GM23338 (cell line): ENCODE measurements around the gene EMD. TPM values are rescaled to one million over a fixed set of nuclear protein-coding genes. Genes with fewer than 3 reads are reported as not detected.
A peak's percentile ranks its signal among the peaks of the same experiment; 100 is the strongest.

ENCODE experiments used
- ATAC-seq: fragments of 200-7000 bp; cut with Tn5 transposase; 3 replicates; pipeline ENCODE4 v1.9.1; 2020
- DNase-seq: peaks from one replicate; pipeline ENCODE4 v3.0.0-alpha.2; 2015; ENCODE audit warnings: low spot score
- H2AFZ ChIP-seq: fragments of 200-600 bp; sonication (generic); 2 replicates; pipeline ENCODE4 v1.8.0; 2016; ENCODE audit warnings: antibody characterized with exemption, mild to moderate bottlenecking, moderate library complexity
- H3F3A ChIP-seq: fragments of 200-600 bp; sonication (generic); replicated peaks from 2 replicates; pipeline ENCODE4 v1.8.0; 2017; ENCODE audit warnings: antibody characterized with exemption, mixed run types, low read depth
- H3K27ac ChIP-seq: fragments of 200-600 bp; sonication (generic); 2 replicates; pipeline ENCODE4 v1.6.1; 2016; ENCODE audit warnings: low read depth
- H3K27me3 ChIP-seq: fragments of 200-600 bp; sonication (generic); 2 replicates; pipeline ENCODE4 v1.8.0; 2016; ENCODE audit warnings: mild to moderate bottlenecking, mixed run types, moderate library complexity; ENCODE audit not compliant: insufficient read depth
- H3K36me3 ChIP-seq: fragments of 200-600 bp; sonication (generic); 2 replicates; pipeline ENCODE4 v1.8.0; 2016; ENCODE audit warnings: mild to moderate bottlenecking; ENCODE audit not compliant: insufficient read depth
- H3K4me1 ChIP-seq: fragments of 200-600 bp; sonication (generic); 2 replicates; pipeline ENCODE4 v1.8.0; 2016; ENCODE audit warnings: mild to moderate bottlenecking, moderate library complexity; ENCODE audit not compliant: insufficient read depth
- H3K4me2 ChIP-seq: fragments of 200-600 bp; sonication (generic); 2 replicates; pipeline ENCODE4 v1.7.1; 2017; ENCODE audit warnings: mixed run types
- H3K4me3 ChIP-seq: fragments of 200-600 bp; sonication (generic); 2 replicates; pipeline ENCODE4 v1.6.1; 2016; ENCODE audit warnings: mixed run types
- H3K79me2 ChIP-seq: fragments of 200-600 bp; sonication (generic); replicated peaks from 2 replicates; pipeline ENCODE4 v1.8.0; 2017; ENCODE audit warnings: mild to moderate bottlenecking; ENCODE audit not compliant: insufficient read depth
- H3K9me2 ChIP-seq: fragments of 200-600 bp; sonication (generic); 2 replicates; pipeline ENCODE4 v1.8.0; 2017; ENCODE audit not compliant: insufficient read depth
- H4K20me1 ChIP-seq: fragments of 200-600 bp; sonication (generic); replicated peaks from 2 replicates; pipeline ENCODE4 v1.8.0; 2017; ENCODE audit warnings: mild to moderate bottlenecking; ENCODE audit not compliant: insufficient read depth
- H3K27ac Mint-ChIP-seq: 2 replicates; pipeline ENCODE4 v1.8.0; 2020; ENCODE audit warnings: inconsistent platforms, mild to moderate bottlenecking, moderate library complexity, mixed read lengths
- H3K27me3 Mint-ChIP-seq: 3 replicates; pipeline ENCODE4 v1.8.0; 2022; ENCODE audit warnings: low read depth, mild to moderate bottlenecking, moderate library complexity, mixed read lengths, inconsistent platforms; ENCODE audit not compliant: insufficient read depth, poor library complexity
- H3K36me3 Mint-ChIP-seq: 3 replicates; pipeline ENCODE4 v1.8.0; 2021; ENCODE audit warnings: low read depth, mild to moderate bottlenecking, inconsistent platforms, moderate library complexity, mixed read lengths
- H3K4me1 Mint-ChIP-seq: 3 replicates; pipeline ENCODE4 v1.8.0; 2020; ENCODE audit warnings: mild to moderate bottlenecking, inconsistent platforms, mixed read lengths
- H3K4me3 Mint-ChIP-seq: 3 replicates; pipeline ENCODE4 v1.8.0; 2021; ENCODE audit warnings: moderate library complexity, mild to moderate bottlenecking, inconsistent platforms, mixed read lengths
- H3K9me3 Mint-ChIP-seq: 3 replicates; pipeline ENCODE4 v1.8.0; 2020; ENCODE audit warnings: moderate library complexity, mild to moderate bottlenecking, inconsistent platforms, mixed read lengths
- CREB1 ChIP-seq: fragments of 250-450 bp; sonication (Bioruptor Pico); IDR thresholded peaks from 2 replicates; pipeline ENCODE4 v1.5.0; 2020; ENCODE audit warnings: low read depth, mild to moderate bottlenecking, moderate library complexity
- ETS1 ChIP-seq: IDR thresholded peaks from 2 replicates; pipeline ENCODE4 v1.6.1; 2016; ENCODE audit warnings: antibody characterized with exemption
- EZH2 ChIP-seq: fragments of 200-600 bp; sonication (generic); IDR thresholded peaks from one replicate; pipeline ENCODE4 v1.8.0; 2017; ENCODE audit warnings: antibody characterized with exemption, mild to moderate bottlenecking, low read depth; ENCODE audit not compliant: unreplicated experiment
- EZH2phosphoT487 ChIP-seq: fragments of 200-600 bp; sonication (generic); IDR thresholded peaks from one replicate; pipeline ENCODE4 v1.8.1; 2018; ENCODE audit warnings: antibody characterized with exemption; ENCODE audit not compliant: unreplicated experiment
- JUNB ChIP-seq: IDR thresholded peaks from one replicate; pipeline ENCODE4 v1.6.1; 2016; ENCODE audit warnings: antibody characterized with exemption; ENCODE audit not compliant: unreplicated experiment
- NANOG ChIP-seq: IDR thresholded peaks from 2 replicates; pipeline ENCODE4 v1.6.1; 2016; ENCODE audit warnings: antibody characterized with exemption, borderline replicate concordance
- POLR2AphosphoS5 ChIP-seq: IDR thresholded peaks from 2 replicates; pipeline ENCODE4 v1.6.1; 2016; ENCODE audit warnings: antibody characterized with exemption, low read depth
- REST ChIP-seq: IDR thresholded peaks from one replicate; pipeline ENCODE4 v1.6.1; 2018; ENCODE audit warnings: antibody characterized with exemption; ENCODE audit not compliant: unreplicated experiment
- STAT1 ChIP-seq: IDR thresholded peaks from one replicate; pipeline ENCODE4 v1.6.1; 2016; ENCODE audit warnings: antibody characterized with exemption; ENCODE audit not compliant: unreplicated experiment
- ZNF114 ChIP-seq: fragments of 250-450 bp; sonication (Bioruptor Pico); IDR thresholded peaks from 2 replicates; pipeline ENCODE4 v1.5.0; 2020; ENCODE audit warnings: mild to moderate bottlenecking, moderate library complexity
- ZNF331 ChIP-seq: fragments of 250-450 bp; sonication (Bioruptor Pico); IDR thresholded peaks from 2 replicates; pipeline ENCODE4 v1.5.0; 2020; ENCODE audit warnings: low read depth, mild to moderate bottlenecking, moderate library complexity
- polyA plus RNA-seq: library from polyadenylated mRNA; unstranded; fragments of >200 nt; fragmentation: Nextera tagmentation; extraction: Ambion mirVana; gene quantifications from 2 replicates; pipeline ENCODE4 v1.2.1, GENCODE V29; 2016
- total RNA-seq: library from RNA; depleted of rRNA; stranded (reverse); fragments of >200 nt; shearing (Covaris generic); gene quantifications from 2 replicates; pipeline ENCODE4 v1.2.3, GENCODE V29; 2014
- TF ChIP-seq, protein P1 (sequence below), 2 experiments: fragments of 200-600 bp in 1 of 2; sonication (generic) in 1 of 2; conservative IDR thresholded peaks; 2 replicates each; pipeline versions ENCODE4 v1.5.1 to v1.6.1; 2016 to 2017; ENCODE audit warnings: antibody characterized with exemption in 2 of 2, low read depth in 2 of 2, mild to moderate bottlenecking in 2 of 2, moderate library complexity in 1 of 2

EMD gene
- total and polyA plus RNA-seq, 2 experiments from 2014 or later: 74.2 to 78.6 TPM

DNA sequence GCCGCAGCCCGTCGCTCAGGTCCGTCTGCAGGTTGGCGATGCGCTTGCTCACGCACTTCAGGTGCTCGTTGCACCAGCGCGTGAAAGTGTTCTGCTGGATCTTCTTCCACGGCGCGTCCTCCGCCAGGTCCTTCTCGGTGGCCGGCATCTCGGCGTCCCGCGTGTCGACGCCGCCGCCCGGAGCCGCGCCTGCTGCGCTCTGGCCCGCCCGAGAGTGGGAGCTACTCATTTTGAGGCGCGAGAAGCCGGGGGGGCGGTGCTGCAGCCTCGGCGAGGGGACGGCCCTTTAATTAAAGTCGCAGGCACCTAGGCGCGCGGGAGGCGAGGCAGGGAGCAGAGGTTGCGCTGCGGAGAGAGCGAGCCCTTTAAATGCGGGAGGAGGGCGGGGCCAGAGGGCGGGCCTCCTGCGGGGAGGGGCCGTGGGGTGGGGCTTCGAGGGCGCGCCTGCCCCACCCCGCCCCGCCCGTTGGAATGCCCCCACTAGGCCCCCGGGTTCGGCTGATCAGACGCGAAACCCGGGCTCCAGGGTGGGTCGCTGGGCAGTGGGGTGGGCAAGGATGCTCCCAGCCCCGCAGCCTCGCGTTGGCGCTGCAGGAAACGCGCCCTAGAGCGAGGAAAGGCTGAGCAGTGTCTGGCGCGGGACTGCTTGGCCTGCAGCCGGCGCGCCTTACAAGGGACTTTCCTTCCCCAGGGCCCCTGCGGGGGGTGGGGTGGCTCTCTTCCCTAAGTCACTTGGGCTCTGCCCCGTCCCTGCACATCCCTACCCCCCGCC lies 7.9 kb upstream of the EMD start:
- Mint-ChIP-seq H3K27me3 (peaks cover 20% of the 10 kb centered on the region), H3K27ac (peak overlapping the region; percentile 90; the same call in 1 of the 2 replicates), H3K36me3 (peaks cover 35% of the 10 kb centered on the region), H3K4me3 (peak overlapping the region; percentile 81), H3K9me3 (peaks cover 5% of the 10 kb centered on the region; the same call in 2 of the 3 replicates), H3K4me1 (peaks cover 6% of the 10 kb centered on the region; the same call in 1 of the 3 replicates)
- peaks cover 43% of the 10 kb centered on the region for H3K79me2 ChIP-seq
- ATAC-seq: peak; percentile 28
- H3K36me3 ChIP-seq: no peaks in the 10 kb centered on the region
- peak; percentile 92 for DNase-seq
- H2AFZ ChIP-seq: no peak overlapping the region
- H3K9me2 ChIP-seq: no peaks in the 10 kb centered on the region
- H3K4me2 ChIP-seq: peak overlapping the region; percentile 88
- H3F3A ChIP-seq: 0 out of 2 replicates have a peak, but pooled peaks cover 7% of the 10 kb centered on the region
- TF ChIP-seq EZH2: no peak
- peak; percentile 84 for TF ChIP-seq POLR2AphosphoS5
- H3K27ac ChIP-seq: peak overlapping the region; percentile 81; the same call in 1 of the 2 replicates
- H3K4me3 ChIP-seq: peak overlapping the region; percentile 84
- peaks cover 6% of the 10 kb centered on the region for H4K20me1 ChIP-seq
- no peaks in the 10 kb centered on the region for H3K27me3 ChIP-seq
- H3K4me1 ChIP-seq: 0 out of 2 replicates have a peak, but pooled peaks cover 4% of the 10 kb centered on the region

DNA sequence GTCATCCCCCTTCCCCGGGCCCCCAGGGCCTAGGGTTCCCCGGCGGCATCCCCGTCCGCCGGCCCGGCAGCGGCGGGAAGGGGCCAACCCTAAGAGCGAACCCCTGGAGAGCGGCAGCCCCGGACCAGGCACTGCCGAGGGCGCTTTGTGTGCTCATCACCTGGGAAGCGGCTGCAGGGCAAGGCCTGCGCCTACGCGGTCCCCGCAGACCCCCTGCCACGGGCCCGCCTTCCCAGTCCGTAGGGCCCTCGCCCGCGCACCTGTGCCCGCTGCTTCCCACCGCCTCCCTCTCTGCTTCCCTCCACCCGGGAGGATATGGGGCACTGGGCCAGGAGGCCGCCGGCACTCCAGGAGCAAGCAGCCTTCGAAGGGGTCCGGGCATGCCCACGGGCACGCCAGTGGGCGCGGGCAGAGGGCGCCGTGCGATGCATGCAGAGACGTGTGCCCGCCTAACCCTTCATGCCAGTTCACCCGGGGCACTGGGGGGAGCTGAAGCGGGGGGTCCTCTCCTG lies 7.2 kb upstream of the EMD start:
- TF ChIP-seq JUNB: no peak
- TF ChIP-seq STAT1: no peak
- no peak for TF ChIP-seq EZH2
- no peak for TF ChIP-seq EZH2phosphoT487
- TF ChIP-seq CREB1: no peak
- TF ChIP-seq NANOG: no peak
- no peak for TF ChIP-seq ETS1
- TF ChIP-seq ZNF114: no peak
- TF ChIP-seq ZNF331: no peak
- no peak for TF ChIP-seq REST
- TF ChIP-seq POLR2AphosphoS5: no peak
- TF ChIP-seq, protein P1, sequence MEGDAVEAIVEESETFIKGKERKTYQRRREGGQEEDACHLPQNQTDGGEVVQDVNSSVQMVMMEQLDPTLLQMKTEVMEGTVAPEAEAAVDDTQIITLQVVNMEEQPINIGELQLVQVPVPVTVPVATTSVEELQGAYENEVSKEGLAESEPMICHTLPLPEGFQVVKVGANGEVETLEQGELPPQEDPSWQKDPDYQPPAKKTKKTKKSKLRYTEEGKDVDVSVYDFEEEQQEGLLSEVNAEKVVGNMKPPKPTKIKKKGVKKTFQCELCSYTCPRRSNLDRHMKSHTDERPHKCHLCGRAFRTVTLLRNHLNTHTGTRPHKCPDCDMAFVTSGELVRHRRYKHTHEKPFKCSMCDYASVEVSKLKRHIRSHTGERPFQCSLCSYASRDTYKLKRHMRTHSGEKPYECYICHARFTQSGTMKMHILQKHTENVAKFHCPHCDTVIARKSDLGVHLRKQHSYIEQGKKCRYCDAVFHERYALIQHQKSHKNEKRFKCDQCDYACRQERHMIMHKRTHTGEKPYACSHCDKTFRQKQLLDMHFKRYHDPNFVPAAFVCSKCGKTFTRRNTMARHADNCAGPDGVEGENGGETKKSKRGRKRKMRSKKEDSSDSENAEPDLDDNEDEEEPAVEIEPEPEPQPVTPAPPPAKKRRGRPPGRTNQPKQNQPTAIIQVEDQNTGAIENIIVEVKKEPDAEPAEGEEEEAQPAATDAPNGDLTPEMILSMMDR (conservative IDR thresholded peaks at IDR 0.05; ENCODE audit: low read depth in 2 of 2): no peak
- 0 out of 2 replicates have a peak, but pooled peaks cover 5% of the 10 kb centered on the region for H3F3A ChIP-seq
- H2AFZ ChIP-seq: no peak overlapping the region
- no peaks in the 10 kb centered on the region for H3K36me3 ChIP-seq
- peak overlapping the region; percentile 84 for H3K4me3 ChIP-seq
- H4K20me1 ChIP-seq: peaks cover 4% of the 10 kb centered on the region
- H3K9me2 ChIP-seq: no peaks in the 10 kb centered on the region
- Mint-ChIP-seq H3K9me3 (peaks cover 5% of the 10 kb centered on the region; the same call in 2 of the 3 replicates), H3K4me3 (no peak overlapping the region; the same call in 2 of the 3 replicates), H3K36me3 (peaks cover 28% of the 10 kb centered on the region), H3K27me3 (peaks cover 16% of the 10 kb centered on the region), H3K27ac (no peak overlapping the region), H3K4me1 (peaks cover 6% of the 10 kb centered on the region; the same call in 1 of the 3 replicates)
- H3K4me2 ChIP-seq: peak overlapping the region; percentile 75
- peaks cover 38% of the 10 kb centered on the region for H3K79me2 ChIP-seq
- DNase-seq: no peak
- H3K27ac ChIP-seq: no peak overlapping the region
- H3K27me3 ChIP-seq: no peaks in the 10 kb centered on the region
- ATAC-seq: peak; percentile 2
- 0 out of 2 replicates have a peak, but pooled peaks cover 4% of the 10 kb centered on the region for H3K4me1 ChIP-seq
